GM12878 (cell line): ENCODE measurements around the gene SLCO3A1. TPM values are rescaled to one million over a fixed set of nuclear protein-coding genes. Genes with fewer than 3 reads are reported as not detected.

Source experiments
- ATAC-seq: fragments of 200-7000 bp; cut with Tn5 transposase; 3 replicates; pipeline ENCODE4 v1.9.1; 2020; ENCODE audit warnings: mild to moderate bottlenecking, moderate library complexity
- BruUV-seq: library from RNA; stranded (reverse); fragments of 400-500 nt; replicated peaks from 2 replicates; lab custom pipeline; 2021; lab: Mats Ljungman, UMichigan
- CTCF ChIA-PET: fragments of 300-600 bp; sonication (Branson Sonifier 250); formaldehyde crosslinking; extraction: SDS; loops from one replicate; lab custom pipeline; 2021; ENCODE audit warnings: inconsistent platforms; lab: Yijun Ruan, JAX
- POLR2A ChIA-PET: fragments of 350-600 bp; formaldehyde crosslinking; extraction: SDS; loops from one replicate; lab custom pipeline; 2021; ENCODE audit warnings: inconsistent platforms; lab: Charles Lee
- RAD21 ChIA-PET: fragments of 300-600 bp; sonication (Branson Sonifier 250); formaldehyde crosslinking; loops from one replicate; lab custom pipeline; 2023; ENCODE audit warnings: antibody characterized with exemption; ENCODE audit not compliant: unreplicated experiment; lab: Charles Lee
- SMC1A ChIA-PET: fragments of 300-600 bp; sonication (Branson Sonifier 250); formaldehyde crosslinking; loops from one replicate; lab custom pipeline; 2023; ENCODE audit not compliant: unreplicated experiment, uncharacterized antibody; lab: Charles Lee
- DNase-seq: peaks from one replicate; pipeline ENCODE4 v3.0.0-alpha.2; 2011; ENCODE audit warnings: low read depth, low spot score
- FAIRE-seq: peaks from 3 replicates; lab custom pipeline; 2011; peaks lifted over from hg19 to GRCh38; lab: Jason Lieb, UNC
- H2AFZ ChIP-seq: 2 replicates; pipeline ENCODE4 v1.6.0; 2011; ENCODE audit warnings: low read depth, low read length, control low read depth; ENCODE audit not compliant: control insufficient read depth
- H3K27ac ChIP-seq: 2 replicates; pipeline ENCODE4 v1.5.1; 2011; ENCODE audit warnings: control low read depth; ENCODE audit not compliant: control insufficient read depth, insufficient read depth
- H3K27me3 ChIP-seq, 2 experiments: replicated peaks in 1 of 2; 2 replicates each; pipeline versions ENCODE4 v1.6.0 to v1.6.1; 2011; ENCODE audit warnings: low read length in 1 of 2; ENCODE audit not compliant: control insufficient read depth in 2 of 2, insufficient read depth in 2 of 2
- H3K36me3 ChIP-seq, 2 experiments: 2 replicates each; pipeline ENCODE4 v1.5.1; 2011; ENCODE audit warnings: low read length in 1 of 2; ENCODE audit not compliant: control insufficient read depth in 2 of 2, insufficient read depth in 2 of 2
- H3K4me1 ChIP-seq: 2 replicates; pipeline ENCODE4 v1.6.1; 2011; ENCODE audit warnings: mild to moderate bottlenecking, low read length, moderate library complexity, mixed read lengths; ENCODE audit not compliant: control insufficient read depth, insufficient read depth
- H3K4me2 ChIP-seq: 2 replicates; pipeline ENCODE4 v1.6.0; 2011; ENCODE audit warnings: control low read depth; ENCODE audit not compliant: control insufficient read depth, insufficient read depth
- H3K4me3 ChIP-seq: fragments of 200-600 bp; sonication (generic); 2 replicates; pipeline ENCODE4 v1.5.1; 2016
- H3K79me2 ChIP-seq: 2 replicates; pipeline ENCODE4 v1.6.0; 2011; ENCODE audit warnings: low read length; ENCODE audit not compliant: control insufficient read depth, insufficient read depth
- H3K9ac ChIP-seq: 2 replicates; pipeline ENCODE4 v1.8.0; 2011; ENCODE audit warnings: low read length, control low read depth, mixed read lengths; ENCODE audit not compliant: control insufficient read depth, insufficient read depth
- H3K9me3 ChIP-seq: replicated peaks from 3 replicates; pipeline ENCODE4 v1.5.1; 2011; ENCODE audit warnings: mild to moderate bottlenecking, low read length; ENCODE audit not compliant: control insufficient read depth, insufficient read depth
- H4K20me1 ChIP-seq: 2 replicates; pipeline ENCODE4 v1.6.0; 2011; ENCODE audit not compliant: control insufficient read depth, insufficient read depth
- ASH2L ChIP-seq: fragments of 300-600, 200-600 bp; sonication (generic); IDR thresholded peaks from 2 replicates; pipeline ENCODE4 v1.6.1; 2017; ENCODE audit warnings: low read depth, mild to moderate bottlenecking, borderline replicate concordance
- BCL11A ChIP-seq: IDR thresholded peaks from 2 replicates; pipeline ENCODE4 v1.6.1; 2011; ENCODE audit warnings: low read depth, low read length
- BRCA1 ChIP-seq: IDR thresholded peaks from 2 replicates; pipeline ENCODE4 v1.6.1; 2011; ENCODE audit warnings: low read depth, low read length, improper control_type of control experiment
- CBX5 ChIP-seq: sonication (generic); IDR thresholded peaks from 2 replicates; pipeline ENCODE4 v1.6.1; 2016; ENCODE audit warnings: low read depth, moderate library complexity, mild to moderate bottlenecking, inconsistent platforms
- E2F8 ChIP-seq: fragments of 450-650 bp; IDR thresholded peaks from 2 replicates; pipeline ENCODE4 v1.6.1; 2018; ENCODE audit warnings: mild to moderate bottlenecking, low read depth, moderate library complexity; ENCODE audit not compliant: partially characterized antibody
- HCFC1 ChIP-seq: fragments of 150-350 bp; IDR thresholded peaks from 2 replicates; pipeline ENCODE4 v1.6.1; 2014; ENCODE audit warnings: low read length
- IKZF2 ChIP-seq, 2 experiments: fragments of 450-650 bp; IDR thresholded peaks; 2 replicates each; pipeline ENCODE4 v1.6.1; 2017; ENCODE audit warnings: mild to moderate bottlenecking in 2 of 2, moderate library complexity in 2 of 2
- MTA3 ChIP-seq: IDR thresholded peaks from 2 replicates; pipeline ENCODE4 v1.6.1; 2012; ENCODE audit warnings: low read length, inconsistent platforms, borderline replicate concordance
- NBN ChIP-seq: fragments of 450-650 bp; IDR thresholded peaks from 2 replicates; pipeline ENCODE4 v1.6.1; 2016
- NFYB ChIP-seq: IDR thresholded peaks from 2 replicates; pipeline ENCODE4 v1.6.1; 2011; ENCODE audit warnings: low read depth, mild to moderate bottlenecking, low read length, improper control_type of control experiment, moderate library complexity; ENCODE audit not compliant: insufficient read depth
- NKRF ChIP-seq: fragments of 450-650 bp; conservative IDR thresholded peaks from 2 replicates; pipeline ENCODE4 v1.6.1; 2017; ENCODE audit warnings: mild to moderate bottlenecking, moderate library complexity
- POLR2AphosphoS5 ChIP-seq: IDR thresholded peaks from 2 replicates; pipeline ENCODE4 v1.6.1; 2011; ENCODE audit warnings: mild to moderate bottlenecking, low read length, inconsistent platforms
- POU2F2 ChIP-seq: IDR thresholded peaks from 3 replicates; pipeline ENCODE4 v1.6.1; 2011; ENCODE audit warnings: low read depth, mild to moderate bottlenecking, low read length, borderline replicate concordance
- RAD21 ChIP-seq: IDR thresholded peaks from 2 replicates; pipeline ENCODE4 v1.6.1; 2011; ENCODE audit warnings: mild to moderate bottlenecking, low read depth, low read length, moderate library complexity; ENCODE audit not compliant: insufficient read depth
- RCOR1 ChIP-seq: conservative IDR thresholded peaks from 2 replicates; pipeline ENCODE4 v1.6.1; 2012; ENCODE audit warnings: low read depth, low read length, improper control_type of control experiment
- SMARCA5 ChIP-seq: fragments of 450-650 bp; IDR thresholded peaks from 2 replicates; pipeline ENCODE4 v1.6.1; 2017; ENCODE audit warnings: mild to moderate bottlenecking
- SREBF2 ChIP-seq: IDR thresholded peaks from 2 replicates; pipeline ENCODE4 v1.6.1; 2012; ENCODE audit warnings: mild to moderate bottlenecking, low read length
- TARDBP ChIP-seq: IDR thresholded peaks from 2 replicates; pipeline ENCODE4 v1.6.1; 2016; ENCODE audit warnings: borderline replicate concordance
- ZNF207 ChIP-seq: fragments of 450-650 bp; IDR thresholded peaks from 2 replicates; pipeline ENCODE4 v1.6.1; 2014; ENCODE audit warnings: antibody characterized with exemption, mild to moderate bottlenecking, borderline replicate concordance
- WGBS: methylation state at CpG from one replicate; pipeline ENCODE4 v1.1.6; 2016; ENCODE audit warnings: low lambda C conversion rate; ENCODE audit not compliant: insufficient replicate concordance, insufficient coverage; ENCODE audit errors: missing lambda C conversion rate; 5-methylcytosine and 5-hydroxymethylcytosine counted together
- in situ Hi-C: fragments of 300-500 bp; cut with MboI; formaldehyde crosslinking; loops from 9 replicates; pipeline ENCODE4 v1.14.3; 2018; ENCODE audit warnings: mixed read lengths
- intact Hi-C: fragments of 100-400 bp; cut with micrococcal nuclease; formaldehyde crosslinking; loops from one replicate; pipeline ENCODE4 v1.14.2; 2022; ENCODE audit not compliant: unreplicated experiment
- polyA plus RNA-seq, 11 experiments: library from polyadenylated mRNA; depleted of rRNA in 4 of 11; unstranded in 6 of 11; stranded (reverse) in 5 of 11; fragments of >200 nt; fragmentation: Nextera tagmentation in 4 of 11; fragmentation: Illumina TruSeq in 1 of 11; extraction: Ambion mirVana in 4 of 11; extraction: Trizol in 1 of 11; gene quantifications; 1 replicate in 1 of 11; 2 replicates in 10 of 11; pipeline versions ENCODE4 v1.2.1 to v1.2.3, GENCODE V29; 2011 to 2016; ENCODE audit warnings: inconsistent platforms in 2 of 11, missing spikeins in 2 of 11, low read depth in 1 of 11
- total RNA-seq, 4 experiments: library from RNA; depleted of rRNA in 3 of 4; stranded (reverse); fragments of >200 nt in 3 of 4; fragmentation: Illumina TruSeq in 1 of 4; extraction: Trizol in 1 of 4; gene quantifications; 2 replicates each; pipeline versions ENCODE4 v1.2.1 to v1.2.3, GENCODE V29; 2013 to 2021

Gene SLCO3A1
- total and polyA plus RNA-seq, 10 of the 15 experiments (the other 5 are each of a cell fraction or from before 2014, with no cell fraction given) = 0.05 to 5.9 (median 0.31) TPM

- Histone ChIP-seq H3K9me3 (no peaks in the 10 kb centered on the region), H3K4me3 (no peak overlapping the region), H3K27me3 (no peaks in the 10 kb centered on the region), H3K4me1 (no peaks in the 10 kb centered on the region), H3K36me3 (no peaks in the 10 kb centered on the region), H2AFZ (no peak overlapping the region), H3K27ac (no peak overlapping the region), H4K20me1 (no peaks in the 10 kb centered on the region), H3K9ac (no peak overlapping the region), H3K4me2 (no peak overlapping the region), H3K79me2 (no peaks in the 10 kb centered on the region)
- 64% methylated on average over 3 of the region's 3 CpGs for WGBS
- CTCF ChIA-PET = no interaction called here
- SMC1A ChIA-PET = interaction anchor here (0.6 kb wide), 1 partner anchor 11 kb away, joined by 3 read pairs; no protein-coding TSS in a partner anchor
- FAIRE-seq (no peak), DNase-seq (no peak), ATAC-seq (no peak)
- RAD21 ChIA-PET = no interaction called here
- intact Hi-C loops = no loop called here
- POLR2A ChIA-PET = no interaction called here
- no peak for TF ChIP-seq NFYB
- no peak for TF ChIP-seq E2F8
- TF ChIP-seq RAD21 = no peak
- no peak for TF ChIP-seq BCL11A
- no peak for TF ChIP-seq IKZF2 (IDR thresholded peaks at IDR 0.05)
- TF ChIP-seq ZNF207 = no peak
- TF ChIP-seq SMARCA5 = no peak
- no peak for TF ChIP-seq HCFC1
- no peak for TF ChIP-seq RCOR1
- TF ChIP-seq NBN = no peak
- no peak for TF ChIP-seq NKRF
- no peak for TF ChIP-seq ASH2L
- no peak for TF ChIP-seq TARDBP
- TF ChIP-seq MTA3 = no peak
- TF ChIP-seq SREBF2 = no peak
- no peak for TF ChIP-seq POU2F2
- no peak for TF ChIP-seq CBX5
- TF ChIP-seq POLR2AphosphoS5 = no peak
- no peak for TF ChIP-seq BRCA1
- no TSS peak for BruUV-seq
- in situ Hi-C loops = no loop called here
These were observed 330.6 kb downstream of the SLCO3A1 start for GRCh38 chr15:92184142-92184541.
